ENCODE measurements around the gene BHMT2.

Gene BHMT2

GRCh38 chr5:79119486-79119885 is 49.9 kb downstream of the BHMT2 start:
- DNase-seq (ENCODE audit: low read depth in 2 of 2, low spot score in 1 of 2), result no peak

GRCh38 chr5:79120221-79120620 is 50.7 kb downstream of the BHMT2 start:
- no peak for DNase-seq (ENCODE audit: low read depth in 2 of 2, low spot score in 1 of 2)

- DNase-seq (ENCODE audit: low read depth in 2 of 2, low spot score in 1 of 2), result no peak
Measured at GRCh38 chr5:79122973-79123372, 53.4 kb downstream of the BHMT2 start.

- DNase-seq (ENCODE audit: low read depth in 2 of 2, low spot score in 1 of 2), result no peak
Measured at GRCh38 chr5:79124607-79125006, 55.0 kb downstream of the BHMT2 start.

- DNase-seq (ENCODE audit: low read depth in 2 of 2, low spot score in 1 of 2), result no peak
Measured at GRCh38 chr5:79130781-79131180, 61.2 kb downstream of the BHMT2 start.

- no peak for DNase-seq (ENCODE audit: low read depth in 2 of 2, low spot score in 1 of 2)
Measured at GRCh38 chr5:79133121-79133656, 63.6 kb downstream of the BHMT2 start.

- DNase-seq (ENCODE audit: low read depth in 2 of 2, low spot score in 1 of 2), result peak; percentile 19 to 31
Measured at GRCh38 chr5:79133657-79134451, 64.3 kb downstream of the BHMT2 start.

- DNase-seq (ENCODE audit: low read depth in 2 of 2, low spot score in 1 of 2), result no peak
Measured at GRCh38 chr5:79135790-79136553, 66.4 kb downstream of the BHMT2 start.

GRCh38 chr5:79136618-79137017 is 67.1 kb downstream of the BHMT2 start:
- DNase-seq (ENCODE audit: low read depth in 2 of 2, low spot score in 1 of 2), result no peak

Measured in stimulated activated CD8-positive, alpha-beta memory T cell treated with anti-CD3 and anti-CD28 coated beads, Interleukin-4, amount 100 ng/mL, for 1 hour (primary cell).